NCI-H1694 treated with DMSO at 0.1 percent for 48 hours (cell line): ENCODE data around the gene EEPD1.

Experiments
- DNase-seq: peaks from one replicate; lab custom pipeline; 2025; lab: John Stamatoyannopoulos, UW

Gene EEPD1

DNA sequence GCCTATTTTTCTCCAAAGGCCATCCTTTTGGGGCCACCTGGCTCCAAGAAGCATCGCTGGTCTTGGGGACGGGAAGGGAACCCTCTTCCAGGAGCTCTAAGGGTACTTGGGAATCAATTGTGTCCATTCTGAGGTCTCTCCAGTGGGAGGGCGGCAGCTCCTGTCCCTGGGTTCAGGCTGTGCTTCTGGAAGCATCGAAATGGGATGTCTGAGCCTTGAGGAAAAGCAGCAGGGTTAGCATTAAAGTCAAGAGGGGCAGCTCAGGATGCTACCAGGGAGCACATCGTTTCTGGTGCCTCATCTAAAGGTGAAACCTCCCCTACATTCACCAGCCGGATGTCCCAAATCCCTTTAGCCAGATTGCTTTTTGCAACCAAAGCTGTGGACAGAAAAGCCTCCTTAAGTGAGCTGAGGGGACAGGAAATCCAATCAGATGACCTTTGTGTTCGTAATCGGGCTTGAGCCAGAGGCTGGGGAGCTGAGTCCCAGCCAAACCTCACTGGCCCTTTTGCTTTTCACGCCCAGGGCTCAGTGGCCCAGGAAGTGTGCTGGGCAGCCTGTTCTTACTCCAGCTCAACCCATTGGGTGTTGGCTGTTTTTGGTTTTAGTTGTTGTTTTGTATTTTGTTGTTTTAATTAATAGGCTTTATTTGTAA, 147.8 kb downstream of the EEPD1 start:
- DNase-seq, result no peak

DNA sequence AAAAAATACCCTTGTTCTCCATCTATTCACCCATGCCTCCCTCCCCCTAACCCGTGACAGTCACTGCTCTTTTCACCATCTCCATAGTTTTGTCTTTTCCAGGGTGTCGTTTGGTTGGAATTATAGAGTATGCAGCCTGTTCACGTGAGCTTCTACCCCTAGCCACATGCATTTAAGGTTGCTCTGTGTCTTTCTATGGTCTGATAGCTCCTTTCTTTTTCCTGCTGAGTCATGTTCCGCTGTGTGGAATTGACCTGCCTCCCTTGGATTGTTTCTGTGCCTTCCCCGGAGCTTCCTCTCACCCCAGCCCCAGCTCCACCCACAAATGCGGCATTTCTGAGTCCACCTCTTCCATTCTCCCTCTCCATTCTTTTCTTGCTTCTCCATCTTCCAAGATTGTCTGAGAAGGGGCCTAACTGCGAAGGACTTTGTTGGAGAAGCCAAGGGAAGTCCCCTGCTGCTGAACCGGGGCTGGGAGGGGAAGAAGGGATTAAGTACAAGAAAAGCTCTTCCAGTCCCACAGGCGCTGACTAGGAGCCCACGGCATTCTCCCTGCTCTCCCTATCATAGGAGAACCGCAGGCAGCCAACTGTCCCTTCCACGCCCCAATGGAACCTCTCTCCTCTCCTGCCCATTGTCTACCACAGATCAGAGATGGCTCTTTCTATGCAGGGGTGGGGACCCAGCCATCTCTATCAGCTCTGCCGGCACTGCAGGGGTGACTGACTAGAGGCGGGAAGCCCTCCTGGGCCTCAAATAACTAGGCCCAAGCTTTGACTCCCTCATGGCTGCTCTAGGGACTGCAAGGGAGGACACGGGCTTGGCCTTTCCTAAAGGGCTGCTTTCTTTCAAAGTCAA, 149.1 kb downstream of the EEPD1 start:
- DNase-seq, result no peak

DNA sequence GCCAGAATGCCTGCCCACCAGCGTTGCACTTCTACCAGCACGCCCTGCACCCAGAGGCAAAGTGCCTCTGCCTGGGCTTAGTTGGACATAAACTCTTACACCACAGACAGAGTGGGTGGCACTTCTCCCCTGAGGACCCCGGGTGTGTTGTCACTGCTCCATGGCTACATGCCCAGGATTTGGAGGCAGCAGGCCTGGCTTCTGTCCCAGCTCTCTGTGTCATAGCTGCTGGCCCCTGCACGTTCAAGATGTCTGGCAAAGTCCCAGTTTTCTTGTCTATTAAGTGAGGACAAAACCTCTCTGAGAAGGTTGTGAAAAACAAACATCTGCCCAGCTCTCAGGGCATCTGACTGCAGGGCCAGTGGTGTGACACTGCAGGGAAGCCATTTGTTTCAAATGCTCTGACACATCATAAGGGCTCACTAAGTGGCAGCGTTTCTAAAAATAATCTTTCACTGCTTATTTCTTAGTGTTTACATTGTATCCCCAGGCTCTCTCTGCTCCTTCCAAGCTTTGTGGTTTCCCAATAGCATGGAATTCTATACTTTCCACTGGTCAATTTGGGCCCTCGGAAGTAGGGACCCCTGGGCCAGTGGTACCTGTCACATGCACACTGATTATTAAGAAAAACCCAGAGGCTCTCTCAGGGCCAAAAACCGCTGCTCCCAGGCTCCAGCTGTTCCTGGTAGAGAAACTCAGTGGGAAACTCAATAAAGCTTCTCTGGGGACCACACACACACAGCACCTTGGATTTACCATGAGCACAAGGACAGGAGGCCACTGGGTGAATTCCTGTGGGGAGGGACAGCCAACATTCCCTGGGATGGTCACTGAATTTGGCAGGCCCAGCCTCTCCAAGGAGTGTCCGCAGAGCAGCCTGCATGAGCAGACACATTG, 150.4 kb downstream of the EEPD1 start:
- peak; percentile 96 for DNase-seq

DNA sequence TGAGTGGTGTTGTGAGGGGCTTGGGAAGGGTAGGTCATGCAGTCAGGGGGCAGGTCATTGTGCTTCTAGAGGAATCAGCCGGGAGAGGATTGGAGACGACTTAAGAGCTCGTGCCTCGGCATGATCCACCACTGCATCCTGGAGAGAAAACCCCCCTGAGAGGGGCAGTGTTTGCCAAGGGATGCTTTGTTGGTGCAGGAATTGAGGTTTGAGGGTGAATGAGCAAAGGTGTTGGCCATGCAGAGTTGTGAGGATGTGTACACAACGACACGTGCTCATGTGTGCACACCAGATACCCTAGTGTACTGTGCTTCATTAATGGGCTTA, 151.0 kb downstream of the EEPD1 start:
- peak; percentile 9 for DNase-seq

DNA sequence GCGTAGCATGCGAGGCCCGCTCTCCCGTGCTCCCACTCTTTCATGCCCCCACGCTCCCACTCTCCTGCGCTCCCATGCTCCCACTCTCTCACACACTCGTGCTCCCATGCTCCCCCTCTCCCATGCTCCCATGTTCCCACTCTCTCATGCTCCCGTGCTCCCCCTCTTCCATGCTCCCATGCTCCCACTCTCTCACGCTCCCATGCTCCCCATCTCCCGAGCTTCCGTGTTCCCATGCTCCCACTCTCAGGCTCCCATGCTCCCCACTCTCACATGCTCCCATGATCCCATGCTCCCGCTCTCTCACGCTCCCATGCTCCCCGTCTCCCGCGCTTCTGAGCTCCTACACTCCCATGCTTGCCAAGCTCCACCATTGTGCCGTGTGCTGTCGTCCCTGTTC, 152.2 kb downstream of the EEPD1 start:
- DNase-seq, result no peak

DNA sequence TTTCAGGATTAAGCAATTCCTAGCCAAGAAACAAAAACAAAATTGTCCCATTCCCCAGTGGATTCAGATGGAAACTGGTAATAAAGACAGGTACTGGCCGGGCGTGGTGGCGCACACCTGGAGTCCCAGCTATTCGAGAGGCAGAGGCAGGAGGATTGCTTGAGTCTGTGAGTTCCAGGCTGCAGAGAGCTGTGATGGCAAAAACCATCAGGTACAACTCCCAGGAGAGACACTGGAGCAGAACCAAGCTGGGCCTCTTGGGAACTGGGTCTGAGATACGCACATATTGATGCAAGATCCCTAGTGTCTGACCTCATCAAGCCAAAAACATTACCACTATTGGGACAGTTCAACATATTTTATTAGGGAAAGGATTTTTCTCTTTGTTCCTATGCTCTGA, 152.6 kb downstream of the EEPD1 start:
- no peak for DNase-seq

DNA sequence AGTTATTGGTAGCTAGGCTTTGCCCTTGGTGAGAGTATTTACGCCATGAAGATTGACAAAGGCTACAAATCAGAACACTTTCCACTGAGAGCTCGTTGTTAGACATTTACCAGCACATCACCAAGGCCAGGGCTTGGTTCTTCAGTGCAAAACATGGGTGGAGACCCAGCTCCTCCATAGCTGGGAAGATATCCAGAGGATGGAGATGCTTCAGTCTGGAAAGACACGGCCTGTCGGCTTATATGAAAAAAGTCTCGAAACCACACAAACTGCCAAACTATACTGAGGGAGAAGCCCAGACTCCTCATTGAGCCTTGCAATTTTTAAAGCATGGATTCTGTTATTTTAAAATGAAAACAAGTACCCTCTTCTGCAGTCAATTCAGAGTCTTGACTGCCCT, 153.2 kb downstream of the EEPD1 start:
- DNase-seq, result no peak

DNA sequence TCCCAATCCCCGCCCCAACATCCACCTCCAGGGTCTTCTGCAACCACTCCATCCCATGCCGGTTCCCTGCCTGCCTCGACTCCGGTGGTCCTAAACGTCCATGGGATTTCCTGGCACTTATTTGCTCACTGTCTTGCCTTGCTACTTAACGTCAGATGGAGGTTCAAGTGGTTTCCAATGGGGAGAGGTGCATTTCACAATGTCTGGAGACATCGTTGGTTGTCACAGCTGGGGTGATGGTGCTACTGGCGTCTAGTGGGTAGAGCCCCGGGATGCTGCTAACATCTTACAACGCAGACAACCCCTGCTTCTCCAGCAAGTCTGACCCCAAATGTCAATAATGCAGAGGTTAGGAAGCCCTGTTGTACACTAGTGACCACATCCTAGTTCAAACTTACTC, 153.7 kb downstream of the EEPD1 start:
- DNase-seq, result no peak

DNA sequence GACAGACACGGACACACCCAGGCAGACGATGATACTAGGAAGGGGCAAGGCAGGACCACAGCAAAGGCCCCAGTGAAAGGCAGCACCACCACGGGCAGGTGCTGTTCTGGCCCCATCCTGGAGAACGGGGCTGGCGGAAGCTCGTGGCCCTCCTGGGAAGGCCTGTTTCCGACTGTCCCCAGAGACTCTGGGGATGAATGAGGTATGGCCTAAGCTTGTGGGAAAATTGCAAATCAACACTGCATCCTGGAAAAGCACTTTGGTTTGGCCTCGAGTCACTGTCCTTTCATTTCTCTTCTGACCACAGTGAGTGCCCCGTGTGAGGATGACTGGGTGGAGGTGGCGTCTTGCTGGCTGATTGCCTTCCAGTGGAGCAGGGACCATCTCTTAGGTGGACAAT, 155.0 kb downstream of the EEPD1 start:
- no peak for DNase-seq

DNA sequence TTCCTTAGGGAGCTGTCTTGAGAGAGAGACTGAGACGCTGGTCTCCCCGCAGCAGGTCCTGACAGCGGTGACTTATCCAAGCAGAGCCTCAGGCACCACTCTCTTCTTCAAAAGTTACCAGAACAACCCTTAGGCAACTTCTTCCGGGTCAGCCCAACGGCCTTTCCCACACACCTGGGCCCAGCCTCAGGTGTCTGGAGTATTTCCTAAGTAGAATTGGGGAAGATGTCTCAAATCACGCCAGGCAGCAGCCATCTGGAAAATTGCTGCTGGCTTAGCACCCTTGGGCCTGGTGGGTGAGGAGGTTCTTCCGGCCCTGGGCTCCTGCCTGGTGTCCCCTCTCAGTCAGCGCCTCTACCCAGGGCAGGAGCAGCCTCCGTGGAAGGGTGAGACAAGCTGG, 156.2 kb downstream of the EEPD1 start:
- no peak for DNase-seq

DNA sequence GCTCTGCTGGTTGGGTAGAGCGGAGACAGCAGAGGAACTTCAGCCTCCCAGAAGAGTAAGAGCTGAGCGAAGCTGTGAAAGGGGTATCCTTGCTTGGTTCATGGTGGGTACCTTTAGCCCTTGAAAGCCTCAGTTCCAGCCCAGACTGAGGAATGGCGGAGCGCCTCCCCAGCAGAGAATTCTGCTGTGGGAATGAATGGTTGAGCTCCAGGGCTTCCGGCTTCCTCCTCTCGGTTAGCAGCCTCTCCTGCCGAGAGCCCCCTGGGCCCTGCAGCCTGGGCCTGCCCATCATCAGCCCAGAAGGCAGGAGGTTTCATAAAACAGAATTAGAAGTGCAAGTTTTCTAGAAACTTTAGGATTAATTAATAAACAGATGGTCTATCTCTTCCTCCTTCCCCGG, 156.7 kb downstream of the EEPD1 start:
- no peak for DNase-seq

DNA sequence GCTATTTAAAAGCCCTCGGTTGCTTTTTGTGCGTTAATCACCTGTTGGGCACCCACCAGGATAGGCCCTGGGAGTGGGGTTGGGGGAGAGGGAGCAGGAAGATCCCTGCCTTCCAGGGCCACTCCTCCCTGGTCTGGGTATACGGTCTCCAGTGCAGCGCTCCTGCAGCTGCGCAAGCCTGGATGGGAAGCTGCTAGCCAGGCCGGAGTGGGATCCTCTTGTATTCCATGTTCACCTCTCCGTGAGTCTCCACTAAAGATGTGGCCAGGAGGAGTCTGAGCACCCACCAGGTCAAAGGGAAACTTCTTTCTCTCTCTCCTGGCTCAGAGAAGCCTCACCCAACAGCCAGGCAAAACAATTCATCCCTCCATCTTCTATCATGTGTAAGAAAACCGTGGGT, 157.8 kb downstream of the EEPD1 start:
- no peak for DNase-seq

DNA sequence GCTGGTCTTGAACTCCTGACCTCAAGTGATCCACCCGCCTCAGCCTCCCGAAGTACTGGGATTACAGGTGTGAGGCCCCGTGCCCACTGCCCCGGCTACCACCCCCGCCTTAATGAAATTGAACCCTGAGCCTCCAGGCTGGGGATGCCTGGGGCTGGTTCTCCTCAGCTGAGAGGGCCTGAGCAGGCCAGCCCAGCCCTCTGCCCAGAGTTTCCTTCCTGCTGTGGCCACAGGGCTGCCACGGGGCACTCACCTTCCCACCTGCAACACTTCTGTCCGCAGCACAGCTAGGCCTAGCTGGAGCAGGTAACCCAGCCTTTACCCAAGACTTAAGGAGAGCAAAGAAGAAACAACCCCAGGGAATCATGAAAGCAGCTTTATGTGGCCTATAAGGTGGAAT, 158.5 kb downstream of the EEPD1 start:
- no peak for DNase-seq

DNA sequence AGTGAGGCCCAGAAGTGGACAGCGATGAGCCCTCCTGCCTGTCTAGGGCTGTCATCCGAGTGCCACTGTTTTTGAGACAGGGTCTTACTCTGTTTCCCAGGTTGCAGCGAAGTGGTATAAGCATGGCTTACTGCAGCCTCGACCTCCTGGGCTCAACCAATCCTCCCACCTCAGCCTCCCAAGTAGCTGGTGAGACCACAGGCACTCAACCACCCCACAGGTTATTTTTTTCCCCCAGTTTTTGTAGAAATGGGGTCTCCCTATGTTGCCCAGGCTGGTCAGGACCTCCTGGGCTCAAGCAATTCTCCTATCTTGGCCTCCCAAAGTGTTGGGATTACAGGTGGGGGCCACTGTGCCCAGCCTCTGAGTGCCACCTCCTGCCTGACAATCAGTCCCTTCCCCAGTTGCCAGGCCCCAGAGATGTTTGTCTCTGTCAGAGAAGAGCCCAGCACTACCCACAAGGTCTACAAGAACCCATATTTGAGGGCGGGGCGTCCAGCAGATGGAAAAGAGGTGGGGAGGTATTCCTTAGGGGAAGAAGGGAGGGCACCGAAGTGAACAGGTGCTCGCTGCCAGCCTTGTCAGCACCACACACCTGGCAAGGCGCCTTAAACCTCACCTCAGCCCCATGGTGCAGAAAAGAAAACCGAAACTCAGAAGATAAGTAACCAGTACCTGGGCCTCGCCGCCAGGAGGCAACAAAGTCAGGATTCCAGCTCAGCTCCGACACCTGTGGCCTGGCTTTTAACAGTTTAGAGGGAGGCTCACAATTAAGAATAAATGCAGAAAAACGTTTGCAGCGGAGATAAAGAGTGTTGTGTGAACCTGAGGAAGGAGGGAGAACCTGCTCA, 159.2 kb downstream of the EEPD1 start:
- no peak for DNase-seq

DNA sequence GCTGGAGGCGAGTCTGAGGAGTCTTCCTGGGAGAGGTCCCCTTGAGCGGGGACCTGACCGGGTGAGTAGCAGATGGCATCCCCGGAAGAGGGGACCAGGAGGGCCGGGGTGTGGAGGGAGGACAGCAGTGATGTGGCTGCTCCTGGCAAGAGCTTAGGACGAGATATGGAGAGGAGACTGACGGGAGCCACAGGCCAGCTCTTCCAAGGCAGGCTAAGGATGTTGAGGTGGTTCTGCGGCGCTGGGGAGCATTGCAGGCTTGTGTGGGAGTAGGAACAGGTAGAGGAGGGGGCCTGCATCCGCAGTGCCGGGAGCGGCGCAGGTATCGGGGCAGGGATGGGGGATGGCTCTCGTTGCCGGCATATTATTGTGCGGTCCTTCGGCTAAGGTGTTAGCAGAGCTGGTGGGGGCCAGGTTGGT, 159.9 kb downstream of the EEPD1 start:
- DNase-seq, result no peak

DNA sequence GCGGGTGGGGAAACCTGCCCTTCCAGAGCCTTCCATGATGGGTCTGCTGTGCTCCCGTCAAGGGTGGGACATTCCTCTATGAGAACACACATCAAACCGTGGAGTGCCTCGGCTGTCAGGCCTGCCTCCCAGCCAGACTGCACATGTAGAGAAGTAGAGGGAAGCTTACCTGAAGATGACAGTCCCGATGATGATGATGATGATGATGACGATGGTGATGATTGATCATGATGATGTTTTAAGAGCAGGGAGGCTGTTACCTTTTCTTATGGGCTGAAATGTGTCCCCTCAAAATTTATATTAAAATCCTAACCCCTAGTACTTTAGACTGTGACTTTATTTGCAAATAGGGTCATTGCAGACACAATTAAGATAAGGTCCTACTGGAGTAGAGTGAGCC, 160.6 kb downstream of the EEPD1 start:
- no peak for DNase-seq

DNA sequence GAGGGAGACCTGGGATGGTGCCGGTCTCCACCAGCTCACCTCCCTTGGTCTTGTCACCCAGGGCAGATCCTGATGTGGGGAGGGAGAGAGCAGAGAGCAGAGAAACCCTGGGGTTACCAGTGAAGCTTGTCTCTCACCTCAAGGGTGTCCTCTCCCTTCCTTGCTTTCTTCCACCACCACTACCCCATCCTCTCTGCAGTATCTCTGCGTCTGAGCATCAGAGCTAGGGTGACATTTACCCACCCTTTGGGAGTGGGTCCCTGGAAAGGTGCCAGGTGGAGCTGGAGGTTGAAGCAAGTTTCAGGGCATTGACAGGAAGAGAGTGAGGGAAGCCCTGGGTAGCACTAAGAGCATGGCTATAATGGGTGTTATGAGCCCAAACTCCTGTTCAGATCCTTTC, 161.4 kb downstream of the EEPD1 start:
- no peak for DNase-seq

DNA sequence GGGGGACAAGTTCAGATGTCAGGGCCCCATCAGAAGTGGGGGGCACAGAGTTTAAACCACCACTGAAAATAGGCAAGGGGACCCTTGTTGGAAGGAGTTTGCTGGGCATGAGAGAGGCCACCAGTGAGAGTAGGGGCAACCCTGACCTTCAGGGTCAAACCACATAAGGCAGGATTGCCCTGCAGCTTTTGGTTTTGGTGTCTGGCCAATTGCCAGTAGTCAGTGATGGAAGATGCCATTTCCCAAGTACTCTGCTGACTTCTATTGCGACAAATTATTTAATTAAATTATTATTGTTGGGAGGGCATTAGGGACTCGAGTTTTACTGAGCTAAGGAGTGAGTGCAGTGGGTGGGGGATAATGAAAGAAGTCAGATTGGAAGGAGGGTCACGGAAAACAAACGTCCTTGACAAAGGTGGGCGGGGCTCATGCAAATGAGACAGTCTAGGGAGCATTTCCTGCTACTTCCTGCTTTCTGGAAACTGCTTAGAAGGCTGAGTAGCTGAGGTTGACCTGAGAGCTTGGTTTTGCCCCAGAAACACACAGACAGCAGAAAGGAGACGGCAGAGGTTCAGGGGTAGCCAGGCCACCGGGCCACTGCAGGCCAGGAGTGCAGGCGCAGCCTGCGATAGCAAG, 162.4 kb downstream of the EEPD1 start:
- DNase-seq, result no peak

DNA sequence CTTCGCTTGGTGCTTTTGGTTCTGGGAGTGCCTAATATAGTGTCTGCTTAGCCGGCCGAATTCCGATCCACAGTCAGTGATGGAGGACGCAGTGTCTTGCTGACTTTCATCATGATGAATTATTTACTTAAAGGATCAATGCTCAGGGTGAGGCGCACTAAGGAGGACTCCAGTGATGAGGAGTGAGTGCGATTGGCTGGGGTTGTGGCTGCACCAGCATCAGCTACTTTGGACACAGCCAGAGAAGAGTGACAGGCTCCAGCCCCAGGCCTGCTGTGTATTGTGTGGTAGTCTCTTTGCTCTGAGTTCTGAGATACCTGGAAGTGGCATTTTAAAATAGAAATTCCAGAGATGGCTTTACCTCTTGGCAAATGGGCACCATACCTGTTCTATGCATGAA, 163.3 kb downstream of the EEPD1 start:
- DNase-seq, result no peak

DNA sequence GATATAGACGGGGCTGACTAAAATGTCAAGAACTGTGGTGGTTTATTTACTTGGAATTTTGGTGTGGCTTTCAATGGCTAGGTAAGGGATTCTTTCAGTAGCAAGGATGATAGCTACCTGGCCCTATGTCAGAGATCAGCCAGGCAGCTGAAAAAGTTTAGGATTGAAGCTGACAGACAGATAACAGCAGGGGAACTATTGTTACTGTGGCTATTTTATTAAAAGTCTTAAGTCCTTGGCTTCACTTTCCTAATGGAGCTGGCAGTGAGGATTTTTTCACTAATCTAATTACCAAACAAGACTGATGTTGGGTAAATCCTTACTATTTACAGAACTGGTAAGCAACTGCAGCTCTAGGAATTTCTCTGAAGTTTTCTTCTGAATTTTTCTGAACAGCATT, 164.2 kb downstream of the EEPD1 start:
- DNase-seq, result no peak

DNA sequence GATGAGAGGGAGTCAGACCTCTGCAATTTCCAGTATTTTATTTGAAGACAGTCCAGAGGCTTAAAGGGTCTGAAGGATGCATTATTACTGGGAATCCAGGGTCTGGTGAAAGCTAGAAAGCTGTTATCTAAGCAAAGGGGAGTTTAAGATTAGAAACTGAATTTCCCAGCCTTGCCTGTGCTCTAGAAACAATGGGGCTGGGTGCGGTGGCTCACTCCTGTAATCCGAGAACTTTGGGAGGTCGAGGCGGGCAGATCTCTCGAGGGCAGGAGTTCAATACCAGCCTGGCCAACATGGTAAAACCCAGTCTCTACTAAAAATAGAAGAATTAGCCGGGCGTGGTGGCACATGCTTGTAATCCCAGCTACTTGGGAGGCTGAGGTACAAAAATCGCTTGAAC, 165.1 kb downstream of the EEPD1 start:
- DNase-seq, result no peak
